CD8-positive, alpha-beta memory T cell (primary cell): ENCODE results near the gene ODF4. TPM values are rescaled to one million over a fixed set of nuclear protein-coding genes. Genes with fewer than 3 reads are reported as not detected.
"Not testable (repeated sequence)": the region's sequence is repeated elsewhere in the genome, so short reads cannot be mapped to it uniquely, and the experiment has no call there.

Experiments
- CTCF ChIA-PET: fragments of 350-600 bp; sonication (Branson Sonifier 250); formaldehyde crosslinking; loops from one replicate; lab custom pipeline; 2021; ENCODE audit warnings: antibody characterized with exemption; lab: Charles Lee
- POLR2A ChIA-PET: fragments of 350-600 bp; sonication (Branson Sonifier 250); formaldehyde crosslinking; loops from one replicate; lab custom pipeline; 2021; ENCODE audit warnings: antibody characterized with exemption; lab: Charles Lee
- DNase-seq, 5 donors: peaks; one replicate each; pipeline versions ENCODE4 v3.0.0 to v3.0.0-alpha.2; 2020 to 2022; ENCODE audit warnings: mixed read lengths in 1 of 5
- H3K27ac ChIP-seq: one replicate; pipeline ENCODE4 v1.7.0; 2013; ENCODE audit warnings: low read depth, mild to moderate bottlenecking, low read length, moderate library complexity
- H3K27me3 ChIP-seq: 2 replicates; pipeline ENCODE4 v1.7.0; 2013; ENCODE audit warnings: low read length, mild to moderate bottlenecking; ENCODE audit not compliant: insufficient read depth, poor library complexity, severe bottlenecking
- H3K36me3 ChIP-seq: 2 replicates; pipeline ENCODE4 v1.7.0; 2013; ENCODE audit warnings: mild to moderate bottlenecking, low read length, moderate library complexity; ENCODE audit not compliant: insufficient read depth
- H3K4me1 ChIP-seq: 2 replicates; pipeline ENCODE4 v1.7.0; 2013; ENCODE audit warnings: mild to moderate bottlenecking, low read length, moderate library complexity; ENCODE audit not compliant: insufficient read depth
- H3K4me3 ChIP-seq: 2 replicates; pipeline ENCODE4 v1.7.0; 2013; ENCODE audit warnings: mild to moderate bottlenecking, low read length
- H3K9me3 ChIP-seq: 2 replicates; pipeline ENCODE4 v1.7.0; 2013; ENCODE audit warnings: mild to moderate bottlenecking, low read length
- H3K27ac Mint-ChIP-seq, 8 donors: one replicate each; pipeline ENCODE4 v1.8.0; 2020 to 2021; ENCODE audit warnings: mixed read lengths in 8 of 8, mild to moderate bottlenecking in 6 of 8, inconsistent platforms in 3 of 8, moderate library complexity in 3 of 8
- H3K27me3 Mint-ChIP-seq, 2 donors: one replicate each; pipeline ENCODE4 v1.8.0; 2020 to 2021; ENCODE audit warnings: mixed read lengths in 2 of 2, mild to moderate bottlenecking in 1 of 2, moderate library complexity in 1 of 2
- H3K36me3 Mint-ChIP-seq, 3 donors: one replicate each; pipeline ENCODE4 v1.8.0; 2020 to 2021; ENCODE audit warnings: mixed read lengths in 3 of 3, inconsistent platforms in 1 of 3, mild to moderate bottlenecking in 1 of 3
- H3K4me1 Mint-ChIP-seq, 3 donors: one replicate each; pipeline ENCODE4 v1.8.0; 2020 to 2021; ENCODE audit warnings: mixed read lengths in 3 of 3, inconsistent platforms in 1 of 3, mild to moderate bottlenecking in 1 of 3
- H3K4me3 Mint-ChIP-seq, 7 donors: one replicate each; pipeline ENCODE4 v1.8.0; 2020 to 2021; ENCODE audit warnings: mixed read lengths in 7 of 7, mild to moderate bottlenecking in 6 of 7, moderate library complexity in 4 of 7, inconsistent platforms in 2 of 7
- H3K9me3 Mint-ChIP-seq, 5 donors: one replicate each; pipeline ENCODE4 v1.8.0; 2020 to 2022; ENCODE audit warnings: mixed read lengths in 5 of 5, mild to moderate bottlenecking in 3 of 5, moderate library complexity in 2 of 5, inconsistent platforms in 1 of 5
- polyA plus RNA-seq: library from polyadenylated mRNA; unstranded; fragments of 300-500 nt; fragmentation: Illumina TruSeq; gene quantifications from one replicate; pipeline ENCODE4 v1.2.3, GENCODE V29; 2021
- total RNA-seq, 2 experiments: library from RNA; stranded (reverse); gene quantifications; one replicate each; pipeline ENCODE4 v1.2.3, GENCODE V29; 2021

The ODF4 gene
- total and polyA plus RNA-seq, 3 experiments from 2014 or later = not detected

GRCh38 chr17:8393470-8394231, 54.0 kb downstream of the ODF4 start:
- Histone ChIP-seq H3K4me3 (no peak overlapping the region), H3K27me3 (peaks cover 5% of the 10 kb centered on the region), H3K36me3 (no peaks in the 10 kb centered on the region), H3K27ac (peak overlapping the region; percentile 13), H3K4me1 (peaks cover 15% of the 10 kb centered on the region), H3K9me3 (no peaks in the 10 kb centered on the region)
- peak overlapping the region in 5 of 7 donors; percentile 34 to 83 (median 64) for H3K4me3 Mint-ChIP-seq
- H3K4me1 Mint-ChIP-seq = peaks cover 15 to 27% (median 20%) of the 10 kb centered on the region in 3 donors
- H3K27ac Mint-ChIP-seq = peak overlapping the region; percentile 71 to 100 (median 93)
- peaks cover 8 to 15% of the 10 kb centered on the region in 2 donors for H3K27me3 Mint-ChIP-seq
- peak in 4 of 5 donors; percentile 33 to 69 (median 58) for DNase-seq
- CTCF ChIA-PET = interaction anchor here (0.7 to 4.8 kb wide), 4 partner anchors 10 to 353 kb away, joined by 3 to 21 read pairs (median 10); no protein-coding TSS in a partner anchor
- POLR2A ChIA-PET = interaction anchor here (0.9 to 1.0 kb wide), 2 partner anchors 10 kb away, joined by 3 to 5 read pairs; no protein-coding TSS in a partner anchor
- H3K9me3 Mint-ChIP-seq = no peaks in the 10 kb centered on the region
- H3K36me3 Mint-ChIP-seq = no peaks in the 10 kb centered on the region

GRCh38 chr17:8394497-8394896, 54.9 kb downstream of the ODF4 start:
- not testable (repeated sequence) for H3K36me3 Mint-ChIP-seq, H3K27me3 ChIP-seq, H3K9me3 Mint-ChIP-seq, H3K4me3 Mint-ChIP-seq, H3K27ac ChIP-seq, H3K9me3 ChIP-seq, DNase-seq, H3K4me3 ChIP-seq, H3K36me3 ChIP-seq
- ChIA-PET POLR2A (interaction anchor here (1.0 kb wide), 1 partner anchor 11 kb away, joined by 5 read pairs; no protein-coding TSS in a partner anchor), CTCF (interaction anchor here (0.6 to 4.8 kb wide), 5 partner anchors 11 to 352 kb away, joined by 3 to 21 read pairs (median 4); no protein-coding TSS in a partner anchor)
- Mint-ChIP-seq H3K27ac (peak overlapping the region in 5 of 8 donors; percentile 52 to 100 (median 91)), H3K4me1 (peaks cover 13 to 22% (median 15%) of the 10 kb centered on the region in 3 donors), H3K27me3 (peaks cover 8 to 20% of the 10 kb centered on the region in 2 donors)
- peaks cover 15% of the 10 kb centered on the region for H3K4me1 ChIP-seq

Other genes starting within 250 kb of the ODF4 start
- not detected for gene ALOXE3, start 221.3 kb upstream of the ODF4 start, total RNA-seq
- not detected for gene ALOXE3, start 221.3 kb upstream of the ODF4 start, polyA plus RNA-seq
- gene HES7, start 215.7 kb upstream of the ODF4 start, total RNA-seq = 1 to 10 TPM; 1.6 to 1.8 TPM
- not detected for gene HES7, start 215.7 kb upstream of the ODF4 start, polyA plus RNA-seq
- 10 to 100 TPM; 26.5 to 35.8 TPM for gene PER1, start 187.4 kb upstream of the ODF4 start, total RNA-seq
- gene PER1, start 187.4 kb upstream of the ODF4 start, polyA plus RNA-seq = 12.1 TPM
- gene VAMP2, start 176.9 kb upstream of the ODF4 start, total RNA-seq = 10 to 100 TPM; 38.3 to 41.0 TPM
- 98.3 TPM for gene VAMP2, start 176.9 kb upstream of the ODF4 start, polyA plus RNA-seq
- gene TMEM107, start 163.5 kb upstream of the ODF4 start, total RNA-seq = 10 to 100 TPM; 21.3 to 22.4 TPM
- gene TMEM107, start 163.5 kb upstream of the ODF4 start, polyA plus RNA-seq = 50.7 TPM
- 1 to 10 TPM; 8.1 to 8.8 TPM for gene BORCS6, start 149.7 kb upstream of the ODF4 start, total RNA-seq
- gene BORCS6, start 149.7 kb upstream of the ODF4 start, polyA plus RNA-seq = 30.0 TPM
- 10 to 100 TPM; 88.1 to 94.4 TPM for gene AURKB, start 129.3 kb upstream of the ODF4 start, total RNA-seq
- gene AURKB, start 129.3 kb upstream of the ODF4 start, polyA plus RNA-seq = 0.63 TPM
- gene CTC1, start 91.8 kb upstream of the ODF4 start, total RNA-seq = 10 to 100 TPM; 69.2 to 70.2 TPM
- gene CTC1, start 91.8 kb upstream of the ODF4 start, polyA plus RNA-seq = 36.8 TPM
- 100 to 1,000 TPM; 167 to 168 TPM for gene PFAS, start 90.6 kb upstream of the ODF4 start, total RNA-seq
- 17.7 TPM for gene PFAS, start 90.6 kb upstream of the ODF4 start, polyA plus RNA-seq
- 10 to 100 TPM; 66.2 to 71.1 TPM for gene RANGRF, start 51.2 kb upstream of the ODF4 start, total RNA-seq
- gene RANGRF, start 51.2 kb upstream of the ODF4 start, polyA plus RNA-seq = 81.7 TPM
- 1 to 10 TPM; 2.8 to 3.7 TPM for gene SLC25A35, start 44.4 kb upstream of the ODF4 start, total RNA-seq
- gene SLC25A35, start 44.4 kb upstream of the ODF4 start, polyA plus RNA-seq = 1.7 TPM
- gene ARHGEF15, start 29.6 kb upstream of the ODF4 start, total RNA-seq = not detected
- not detected for gene ARHGEF15, start 29.6 kb upstream of the ODF4 start, polyA plus RNA-seq
- 1,000 to 10,000 TPM; 2,453 to 2,522 TPM for gene RPL26, start 43.4 kb downstream of the ODF4 start, total RNA-seq
- 1,507 TPM for gene RPL26, start 43.4 kb downstream of the ODF4 start, polyA plus RNA-seq
- not detected for gene RNF222, start 58.0 kb downstream of the ODF4 start, total RNA-seq
- gene RNF222, start 58.0 kb downstream of the ODF4 start, polyA plus RNA-seq = 0.18 TPM
- gene NDEL1, start 96.0 kb downstream of the ODF4 start, total RNA-seq = 10 to 100 TPM; 50.6 to 57.1 TPM
- 66.6 TPM for gene NDEL1, start 96.0 kb downstream of the ODF4 start, polyA plus RNA-seq